Ectodermal cell (in vitro differentiated cells): ENCODE results near the gene COL28A1.

Source experiments
- H3K27ac ChIP-seq: 2 replicates; pipeline ENCODE4 v1.7.0; 2013; ENCODE audit warnings: mild to moderate bottlenecking, low read depth, low read length; ENCODE audit not compliant: insufficient read depth, poor library complexity, severe bottlenecking
- H3K27me3 ChIP-seq: 2 replicates; pipeline ENCODE4 v1.7.0; 2013; ENCODE audit warnings: mild to moderate bottlenecking, low read length; ENCODE audit not compliant: insufficient read depth, control insufficient read depth, poor library complexity, severe bottlenecking
- H3K36me3 ChIP-seq: one replicate; pipeline ENCODE4 v1.7.0; 2013; ENCODE audit warnings: low read length; ENCODE audit not compliant: control insufficient read depth, insufficient read depth
- H3K4me1 ChIP-seq: one replicate; pipeline ENCODE4 v1.7.0; 2013; ENCODE audit warnings: low read length; ENCODE audit not compliant: control insufficient read depth, insufficient read depth
- H3K4me3 ChIP-seq: 2 replicates; pipeline ENCODE4 v1.7.0; 2013; ENCODE audit warnings: low read depth, low read length, control low read depth; ENCODE audit not compliant: insufficient read depth
- H3K9me3 ChIP-seq: 2 replicates; pipeline ENCODE4 v1.7.0; 2013; ENCODE audit warnings: mild to moderate bottlenecking, low read length, moderate library complexity; ENCODE audit not compliant: control insufficient read depth
- WGBS, 2 experiments: methylation state at CpG; one replicate each; pipeline ENCODE4 v1.1.7; 2013; ENCODE audit warnings: missing lambda C conversion rate in 2 of 2; 5-methylcytosine and 5-hydroxymethylcytosine counted together

COL28A1 gene

DNA sequence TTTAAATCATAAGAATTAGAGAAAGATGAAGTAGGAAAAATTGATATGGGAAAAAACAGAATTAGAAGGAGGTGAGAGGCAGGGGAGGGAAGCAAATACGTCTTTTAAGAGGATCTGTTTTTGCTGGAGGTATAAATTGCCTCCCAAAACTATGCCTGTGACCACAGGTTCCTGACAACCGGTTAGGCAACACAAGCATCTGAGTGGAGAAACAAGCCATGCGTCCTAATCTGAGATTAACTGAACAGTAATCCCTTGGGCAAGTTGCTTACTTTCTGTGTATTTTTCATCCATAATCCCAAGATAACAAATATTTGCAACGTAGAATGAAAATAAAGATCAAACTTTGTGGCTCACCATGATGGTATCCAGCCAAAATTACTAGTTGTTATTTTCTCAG, 204.2 kb downstream of the COL28A1 start:
- 92% methylated on average over 4 of the region's 4 CpGs for WGBS, 2 experiments
- H3K27ac ChIP-seq = no peak overlapping the region

DNA sequence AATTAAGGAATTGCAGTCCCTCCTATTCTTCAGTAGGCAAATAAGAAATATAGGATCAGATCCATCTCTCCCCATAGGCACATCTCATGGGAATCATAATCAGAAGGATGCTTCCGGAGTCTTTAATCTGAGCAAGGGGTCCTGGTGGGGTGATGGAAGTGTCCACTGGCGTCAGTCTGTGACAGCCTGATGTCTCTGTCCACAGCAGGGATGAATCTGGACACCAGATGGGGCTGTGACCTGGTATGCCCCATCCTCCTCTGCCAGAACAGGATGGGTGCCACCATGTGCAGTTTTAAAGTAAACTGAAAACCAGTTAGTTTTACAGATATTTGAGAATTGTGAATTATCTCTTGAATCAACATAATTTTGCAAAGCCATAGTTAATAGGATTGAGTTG, 204.7 kb downstream of the COL28A1 start:
- Histone ChIP-seq H3K4me3 (no peak overlapping the region), H3K9me3 (no peaks in the 10 kb centered on the region), H3K36me3 (no peaks in the 10 kb centered on the region)

More for the DNA sequence above, 204.2 kb downstream of the COL28A1 start:
- Histone ChIP-seq H3K27me3 (no peaks in the 10 kb centered on the region), H3K4me1 (no peaks in the 10 kb centered on the region), H3K9me3 (no peaks in the 10 kb centered on the region), H3K4me3 (no peak overlapping the region), H3K36me3 (no peaks in the 10 kb centered on the region)

DNA sequence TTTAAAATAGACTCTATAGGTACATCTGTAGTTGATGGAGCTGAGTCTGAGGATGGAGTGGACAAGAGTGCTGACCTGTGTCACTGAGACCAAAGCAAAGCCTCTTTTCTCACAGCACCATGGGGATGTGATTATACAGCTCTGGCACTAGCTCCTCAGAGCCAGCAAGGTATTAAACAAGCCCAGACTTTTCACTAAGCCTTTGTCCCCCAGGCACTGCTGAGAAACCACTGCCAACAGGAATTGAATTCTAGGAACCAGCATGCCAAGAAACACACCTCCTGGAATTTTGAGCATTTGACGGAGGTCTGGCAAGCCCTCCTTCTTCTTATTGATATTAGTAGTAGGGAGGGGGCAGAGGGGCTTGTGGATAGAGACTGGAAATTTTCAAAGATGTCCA, 206.3 kb downstream of the COL28A1 start:
- 60 to 74% methylated on average over 1 of the region's 1 CpG for WGBS, 2 experiments
- Histone ChIP-seq H3K27me3 (no peaks in the 10 kb centered on the region), H3K27ac (no peak overlapping the region), H3K36me3 (no peaks in the 10 kb centered on the region), H3K9me3 (no peaks in the 10 kb centered on the region), H3K4me3 (no peak overlapping the region), H3K4me1 (no peaks in the 10 kb centered on the region)

More for the DNA sequence above, 204.7 kb downstream of the COL28A1 start:
- Histone ChIP-seq H3K27me3 (no peaks in the 10 kb centered on the region), H3K27ac (no peak overlapping the region), H3K4me1 (no peaks in the 10 kb centered on the region)
- WGBS, 2 experiments = 88 to 97% methylated on average over 2 of the region's 2 CpGs

DNA sequence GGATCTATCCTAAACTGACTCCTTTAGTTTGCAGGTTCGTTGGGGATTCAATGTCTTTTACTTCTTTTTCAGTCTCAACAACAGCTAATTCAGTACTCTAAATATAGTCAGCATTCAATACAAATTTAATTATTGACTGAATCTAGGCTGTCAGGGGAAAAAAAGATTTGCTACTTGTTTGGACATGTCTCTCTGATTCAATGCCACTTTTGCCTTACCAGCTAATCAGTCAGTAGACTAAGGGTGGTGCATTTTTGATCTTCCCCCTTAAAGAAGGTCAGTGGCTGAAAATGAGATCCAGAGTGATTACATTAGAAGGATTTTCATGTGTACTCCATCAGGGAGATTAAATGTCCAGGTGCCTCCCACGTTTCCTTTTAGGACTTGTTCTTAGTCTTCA, 208.2 kb downstream of the COL28A1 start:
- Histone ChIP-seq H3K9me3 (no peaks in the 10 kb centered on the region), H3K27me3 (no peaks in the 10 kb centered on the region), H3K4me3 (no peak overlapping the region), H3K4me1 (no peaks in the 10 kb centered on the region), H3K36me3 (no peaks in the 10 kb centered on the region), H3K27ac (no peak overlapping the region)
- WGBS, 2 experiments = 88 to 97% methylated on average over 2 of the region's 2 CpGs

DNA sequence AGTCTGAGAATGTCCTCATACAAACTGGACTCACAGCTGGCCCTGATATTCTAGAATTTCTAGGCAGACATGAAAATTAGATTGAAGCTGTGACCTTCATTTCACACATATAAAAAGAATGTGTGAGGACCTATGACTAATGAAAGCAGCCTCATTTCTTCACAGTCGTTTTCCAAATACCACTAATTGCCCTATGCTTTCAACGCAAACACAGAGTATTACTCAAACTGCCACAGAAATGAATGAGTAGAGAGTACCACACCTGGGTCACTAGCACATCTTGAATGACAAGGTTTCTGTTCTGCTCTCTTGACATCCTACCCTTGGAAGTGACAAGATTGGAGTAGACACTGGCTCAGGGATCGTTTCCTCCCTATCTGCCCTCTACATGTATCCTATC, 211.0 kb downstream of the COL28A1 start:
- Histone ChIP-seq H3K9me3 (no peaks in the 10 kb centered on the region), H3K4me1 (no peaks in the 10 kb centered on the region), H3K36me3 (no peaks in the 10 kb centered on the region), H3K27me3 (no peaks in the 10 kb centered on the region), H3K27ac (no peak overlapping the region), H3K4me3 (no peak overlapping the region)
- 91 to 93% methylated on average over 3 of the region's 3 CpGs for WGBS, 2 experiments

DNA sequence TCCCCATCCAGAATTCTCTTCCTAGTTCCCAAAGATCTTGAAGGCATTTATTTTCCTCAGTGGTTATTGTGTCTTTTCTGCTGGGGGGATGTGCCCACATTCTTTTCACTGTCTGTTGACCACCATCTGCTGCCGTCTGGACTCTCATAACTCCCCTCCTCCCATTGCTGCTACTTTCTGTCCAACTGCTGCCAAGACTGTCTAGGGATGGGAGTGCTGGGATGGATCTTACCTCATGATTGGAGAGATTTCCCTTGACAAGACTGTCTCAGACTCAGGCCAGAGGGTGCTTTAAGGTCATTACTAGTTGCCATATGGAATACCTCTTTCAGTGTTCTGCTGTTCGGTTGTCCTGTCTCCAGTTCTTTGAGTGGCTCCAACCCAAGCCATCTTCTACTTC, 211.8 kb downstream of the COL28A1 start:
- Histone ChIP-seq H3K9me3 (no peaks in the 10 kb centered on the region), H3K27ac (no peak overlapping the region), H3K4me3 (no peak overlapping the region), H3K4me1 (no peaks in the 10 kb centered on the region), H3K27me3 (no peaks in the 10 kb centered on the region), H3K36me3 (no peaks in the 10 kb centered on the region)
- WGBS, 2 experiments = 86 to 89% methylated on average over 2 of the region's 2 CpGs

DNA sequence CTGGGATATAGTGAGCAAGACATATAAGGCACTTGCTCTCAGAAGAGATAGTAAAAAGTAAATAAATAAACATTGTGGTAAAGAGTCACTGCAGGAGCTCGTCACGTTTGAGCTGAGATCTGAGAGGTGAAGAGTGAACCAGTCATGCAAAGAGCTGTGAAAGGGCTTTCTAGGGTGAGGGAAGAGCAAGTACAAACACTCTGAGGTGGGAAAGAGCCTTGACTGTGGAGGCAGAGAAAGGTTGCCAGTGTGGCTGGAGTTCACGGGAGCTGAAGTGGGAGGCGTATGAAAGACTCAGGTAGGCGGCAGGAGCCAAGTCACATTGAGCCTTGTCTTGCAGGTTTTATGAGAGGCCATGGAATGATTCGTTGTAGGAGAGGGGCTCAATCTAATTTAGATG, 212.3 kb downstream of the COL28A1 start:
- 81 to 82% methylated on average over 6 of the region's 6 CpGs for WGBS, 2 experiments
- H3K4me1 ChIP-seq = no peaks in the 10 kb centered on the region
- H3K4me3 ChIP-seq = no peak overlapping the region
- no peak overlapping the region for H3K27ac ChIP-seq
- H3K9me3 ChIP-seq = no peaks in the 10 kb centered on the region
- no peaks in the 10 kb centered on the region for H3K36me3 ChIP-seq
- H3K27me3 ChIP-seq = no peaks in the 10 kb centered on the region

DNA sequence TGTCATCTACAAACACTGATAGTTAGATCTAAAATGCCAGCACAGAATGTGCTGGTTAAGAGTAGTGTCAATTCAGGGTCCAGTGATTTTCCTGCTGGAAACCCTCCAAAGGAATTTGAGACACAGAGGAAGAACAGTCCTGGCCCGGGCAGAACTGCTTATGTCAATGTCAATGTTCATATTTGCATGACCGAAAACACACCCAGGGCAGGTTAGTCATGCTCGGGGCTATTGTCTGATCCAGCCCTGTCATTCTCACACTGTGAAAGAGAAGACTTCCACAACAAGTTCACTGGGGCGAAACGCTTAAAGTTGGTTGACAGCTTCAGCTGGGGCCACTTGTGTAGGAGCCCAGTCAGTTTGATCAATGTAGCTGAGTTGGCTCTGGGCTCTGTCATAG, 214.0 kb downstream of the COL28A1 start:
- Histone ChIP-seq H3K9me3 (no peaks in the 10 kb centered on the region), H3K36me3 (no peaks in the 10 kb centered on the region), H3K27ac (no peak overlapping the region), H3K4me1 (no peaks in the 10 kb centered on the region), H3K4me3 (no peak overlapping the region), H3K27me3 (no peaks in the 10 kb centered on the region)
- 88 to 93% methylated on average over 5 of the region's 5 CpGs for WGBS, 2 experiments

DNA sequence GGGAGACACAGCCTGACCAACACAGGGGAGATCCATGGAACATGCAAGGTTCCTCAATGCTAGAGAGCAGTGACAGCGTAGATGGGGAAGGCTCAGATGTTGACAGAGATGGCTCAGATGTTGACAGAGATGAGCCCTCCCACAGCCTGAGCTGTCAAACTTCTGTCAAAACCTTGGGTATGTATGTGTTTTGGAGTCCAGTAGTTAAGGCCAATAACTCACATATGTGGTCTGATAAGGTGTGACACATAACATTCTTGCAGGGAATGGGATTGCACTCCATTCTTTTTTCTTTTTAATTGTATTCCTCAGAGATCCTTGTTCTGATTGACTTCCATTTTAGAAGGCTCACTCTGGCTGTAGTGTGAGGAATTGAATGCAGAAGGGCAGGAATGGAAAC, 217.1 kb downstream of the COL28A1 start:
- Histone ChIP-seq H3K4me1 (no peaks in the 10 kb centered on the region), H3K4me3 (no peak overlapping the region), H3K36me3 (no peaks in the 10 kb centered on the region), H3K9me3 (no peaks in the 10 kb centered on the region), H3K27me3 (no peaks in the 10 kb centered on the region), H3K27ac (no peak overlapping the region)
- WGBS, 2 experiments = 94 to 98% methylated on average over 1 of the region's 1 CpG

DNA sequence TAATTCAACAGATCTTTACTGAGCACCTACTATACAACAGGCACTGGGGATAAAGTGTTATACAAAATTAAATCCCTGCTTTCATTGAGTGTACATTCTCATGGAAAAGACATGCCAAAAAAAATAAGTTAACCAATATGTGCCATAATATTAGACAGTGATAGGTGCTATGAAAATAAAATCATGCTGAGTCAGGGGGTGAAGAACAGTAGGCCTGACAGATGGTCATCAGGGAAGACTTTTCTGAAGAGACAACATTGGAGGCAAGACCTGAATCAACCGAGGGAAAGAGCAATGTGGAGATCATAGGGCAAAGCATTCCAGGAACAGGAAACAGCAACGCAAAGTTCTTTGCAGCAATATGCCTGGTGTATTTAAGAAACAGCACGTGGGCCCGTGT, 217.8 kb downstream of the COL28A1 start:
- Histone ChIP-seq H3K27me3 (no peaks in the 10 kb centered on the region), H3K4me3 (no peak overlapping the region), H3K36me3 (no peaks in the 10 kb centered on the region), H3K27ac (no peak overlapping the region), H3K4me1 (no peaks in the 10 kb centered on the region), H3K9me3 (no peaks in the 10 kb centered on the region)
- WGBS, 2 experiments = 96% methylated on average over 4 of the region's 4 CpGs

DNA sequence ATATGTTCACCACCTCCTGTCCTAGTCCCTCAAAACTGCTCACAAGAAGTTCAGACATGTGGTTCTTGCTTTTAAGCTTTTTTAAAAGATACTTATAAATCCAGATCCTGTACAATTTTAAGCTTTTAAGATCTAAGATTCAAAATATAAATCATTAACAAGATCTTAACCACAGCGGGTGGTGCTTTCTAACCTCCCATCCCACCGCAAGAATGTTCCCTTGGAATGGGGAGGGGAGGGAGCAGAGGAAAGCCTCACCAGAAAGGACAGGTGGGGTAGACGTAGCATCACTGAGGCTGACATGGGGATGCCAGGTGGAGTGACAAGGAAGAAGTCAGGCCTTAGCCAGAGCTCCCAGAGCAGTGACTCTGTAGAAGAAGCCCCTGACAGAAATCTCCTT, 219.8 kb downstream of the COL28A1 start:
- Histone ChIP-seq H3K4me3 (no peak overlapping the region), H3K9me3 (no peaks in the 10 kb centered on the region), H3K27me3 (no peaks in the 10 kb centered on the region), H3K4me1 (no peaks in the 10 kb centered on the region), H3K27ac (no peak overlapping the region), H3K36me3 (no peaks in the 10 kb centered on the region)
- 92 to 93% methylated on average over 3 of the region's 3 CpGs for WGBS, 2 experiments
